Measurements from ENCODE around the gene AMHR2.
A peak's percentile ranks its signal among the peaks of the same experiment; 100 is the strongest.
"Not testable (repeated sequence)": the region's sequence is repeated elsewhere in the genome, so short reads cannot be mapped to it uniquely, and the experiment has no call there.

Gene AMHR2

GRCh38 chr12:53423597-53423996 is at the start of gene AMHR2:
Gene AMHR2, plus strand, starts transcription at chr12:53423855. Its CDS starts 80 bp downstream, at chr12:53423935.
- DNase-seq, result no peak

- not testable (repeated sequence) for DNase-seq
These were observed 49.4 kb upstream of the AMHR2 start for GRCh38 chr12:53374277-53374676.

GRCh38 chr12:53376747-53377146 is 46.9 kb upstream of the AMHR2 start:
- DNase-seq, result no peak

- DNase-seq, result no peak
These were observed 45.4 kb upstream of the AMHR2 start for GRCh38 chr12:53378222-53378621.

- no peak for DNase-seq
These were observed 44.8 kb upstream of the AMHR2 start for GRCh38 chr12:53378724-53379388.

GRCh38 chr12:53379389-53380103 is 44.1 kb upstream of the AMHR2 start:
- peak; percentile 100 for DNase-seq

- DNase-seq, result peak; percentile 51 to 80
These were observed 43.4 kb upstream of the AMHR2 start, which contains the start of gene SP1 for GRCh38 chr12:53380104-53380793. Gene SP1, plus strand, starts transcription at chr12:53380176. Its CDS starts 116 bp downstream, at chr12:53380292.

- no peak for DNase-seq
These were observed 42.6 kb upstream of the AMHR2 start for GRCh38 chr12:53380794-53381730.

GRCh38 chr12:53381731-53382630 is 41.7 kb upstream of the AMHR2 start:
- DNase-seq, result peak in 1 of 2 experiments; percentile 22

- no peak for DNase-seq
These were observed 40.4 kb upstream of the AMHR2 start for GRCh38 chr12:53383258-53383657.

- not testable (repeated sequence) for DNase-seq
These were observed 37.3 kb upstream of the AMHR2 start for GRCh38 chr12:53386381-53386780.

GRCh38 chr12:53388932-53389331 is 34.7 kb upstream of the AMHR2 start:
- DNase-seq, result no peak

- no peak for DNase-seq
These were observed 34.0 kb upstream of the AMHR2 start for GRCh38 chr12:53389702-53390101.

GRCh38 chr12:53391724-53392123 is 31.9 kb upstream of the AMHR2 start:
- DNase-seq, result no peak

GRCh38 chr12:53399896-53400295 is 23.8 kb upstream of the AMHR2 start:
- no peak for DNase-seq

GRCh38 chr12:53402351-53402750 is 21.3 kb upstream of the AMHR2 start:
- DNase-seq, result not testable (repeated sequence)

- DNase-seq, result no peak
These were observed 20.8 kb upstream of the AMHR2 start for GRCh38 chr12:53402871-53403270.

GRCh38 chr12:53410951-53411350 is 12.7 kb upstream of the AMHR2 start:
- no peak for DNase-seq

GRCh38 chr12:53413485-53414204 is 10.0 kb upstream of the AMHR2 start:
- DNase-seq, result no peak

GRCh38 chr12:53414756-53415417 is 8.8 kb upstream of the AMHR2 start:
- DNase-seq, result no peak
